Endothelial cell (in vitro differentiated cells): ENCODE data around the gene SCAPER. TPM values are rescaled to one million over a fixed set of nuclear protein-coding genes. Genes with fewer than 3 reads are reported as not detected.

Experiments used
- DNase-seq: peaks from one replicate; pipeline ENCODE4 v3.0.0; 2021; ENCODE audit warnings: low spot score
- H3K27ac Mint-ChIP-seq: one replicate; pipeline ENCODE4 v1.8.0; 2021; ENCODE audit warnings: mixed read lengths, inconsistent platforms; ENCODE audit not compliant: unreplicated experiment
- H3K27me3 Mint-ChIP-seq: one replicate; pipeline ENCODE4 v1.8.0; 2021; ENCODE audit warnings: mild to moderate bottlenecking, moderate library complexity, mixed read lengths, inconsistent platforms; ENCODE audit not compliant: unreplicated experiment
- H3K36me3 Mint-ChIP-seq: one replicate; pipeline ENCODE4 v1.8.0; 2021; ENCODE audit warnings: mild to moderate bottlenecking, low read depth, mixed read lengths, inconsistent platforms; ENCODE audit not compliant: unreplicated experiment
- H3K4me1 Mint-ChIP-seq: one replicate; pipeline ENCODE4 v1.8.0; 2021; ENCODE audit warnings: mild to moderate bottlenecking, mixed read lengths, inconsistent platforms; ENCODE audit not compliant: unreplicated experiment
- H3K4me3 Mint-ChIP-seq: one replicate; pipeline ENCODE4 v1.8.0; 2021; ENCODE audit warnings: mild to moderate bottlenecking, mixed read lengths, inconsistent platforms; ENCODE audit not compliant: unreplicated experiment
- H3K9me3 Mint-ChIP-seq: one replicate; pipeline ENCODE4 v1.8.0; 2021; ENCODE audit warnings: mixed read lengths, inconsistent platforms; ENCODE audit not compliant: unreplicated experiment
- total RNA-seq: library from RNA; stranded (reverse); fragmentation: NEBNext Ultra II Directional; extraction: Animal tissue kit (Norgen Biotek cat#: 25700); gene quantifications from one replicate; pipeline ENCODE4 v1.2.1, GENCODE V29; 2021; ENCODE audit not compliant: unreplicated experiment
- TF ChIP-seq, protein P1 (sequence below): fragments of 200-600 bp; sonication (generic); IDR thresholded peaks from one replicate; pipeline ENCODE4 v1.5.0; 2021; ENCODE audit warnings: antibody characterized with exemption; ENCODE audit not compliant: unreplicated experiment

SCAPER gene
- total RNA-seq, 1 donor from 2014 or later = 18.1 TPM

- peaks cover 5% of the 10 kb centered on the region for H3K27me3 Mint-ChIP-seq
- H3K4me3 Mint-ChIP-seq = no peak overlapping the region
- H3K9me3 Mint-ChIP-seq = no peaks in the 10 kb centered on the region
- TF ChIP-seq, protein P1, sequence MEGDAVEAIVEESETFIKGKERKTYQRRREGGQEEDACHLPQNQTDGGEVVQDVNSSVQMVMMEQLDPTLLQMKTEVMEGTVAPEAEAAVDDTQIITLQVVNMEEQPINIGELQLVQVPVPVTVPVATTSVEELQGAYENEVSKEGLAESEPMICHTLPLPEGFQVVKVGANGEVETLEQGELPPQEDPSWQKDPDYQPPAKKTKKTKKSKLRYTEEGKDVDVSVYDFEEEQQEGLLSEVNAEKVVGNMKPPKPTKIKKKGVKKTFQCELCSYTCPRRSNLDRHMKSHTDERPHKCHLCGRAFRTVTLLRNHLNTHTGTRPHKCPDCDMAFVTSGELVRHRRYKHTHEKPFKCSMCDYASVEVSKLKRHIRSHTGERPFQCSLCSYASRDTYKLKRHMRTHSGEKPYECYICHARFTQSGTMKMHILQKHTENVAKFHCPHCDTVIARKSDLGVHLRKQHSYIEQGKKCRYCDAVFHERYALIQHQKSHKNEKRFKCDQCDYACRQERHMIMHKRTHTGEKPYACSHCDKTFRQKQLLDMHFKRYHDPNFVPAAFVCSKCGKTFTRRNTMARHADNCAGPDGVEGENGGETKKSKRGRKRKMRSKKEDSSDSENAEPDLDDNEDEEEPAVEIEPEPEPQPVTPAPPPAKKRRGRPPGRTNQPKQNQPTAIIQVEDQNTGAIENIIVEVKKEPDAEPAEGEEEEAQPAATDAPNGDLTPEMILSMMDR = no peak
- peaks cover 5% of the 10 kb centered on the region for H3K4me1 Mint-ChIP-seq
- no peak for DNase-seq
- no peaks in the 10 kb centered on the region for H3K36me3 Mint-ChIP-seq
- H3K27ac Mint-ChIP-seq = no peak overlapping the region
Observed at GRCh38 chr15:76625267-76625666, 279.9 kb downstream of the SCAPER start.

GRCh38 chr15:76614725-76615124 lies 290.4 kb downstream of the SCAPER start:
- Mint-ChIP-seq H3K4me1 (no peaks in the 10 kb centered on the region), H3K27me3 (peaks cover 4% of the 10 kb centered on the region), H3K9me3 (peaks cover 18% of the 10 kb centered on the region), H3K36me3 (peaks cover 4% of the 10 kb centered on the region), H3K27ac (no peak overlapping the region), H3K4me3 (no peak overlapping the region)
- TF ChIP-seq, protein P1 = no peak
- no peak for DNase-seq

GRCh38 chr15:76588811-76589747 lies 316.1 kb downstream of the SCAPER start:
- Mint-ChIP-seq H3K27ac (no peak overlapping the region), H3K9me3 (no peaks in the 10 kb centered on the region)
- no peak for DNase-seq

DNA sequence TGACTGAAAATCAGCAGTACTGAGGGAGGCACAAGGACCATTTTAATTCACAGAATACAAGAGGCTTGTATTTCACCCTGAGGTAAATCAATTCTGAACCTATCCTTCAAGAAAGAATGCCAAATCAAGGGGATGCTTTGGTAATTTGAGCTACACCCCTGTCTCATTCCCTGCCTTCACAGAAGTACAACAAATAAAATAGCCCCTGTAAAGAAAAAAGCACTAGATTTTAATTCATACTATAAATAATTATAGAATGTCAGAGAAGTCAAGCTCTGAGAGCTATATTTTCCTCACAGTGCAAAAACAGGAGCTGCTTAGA lies 319.6 kb downstream of the SCAPER start:
- peaks cover 3% of the 10 kb centered on the region for H3K27me3 Mint-ChIP-seq
- H3K9me3 Mint-ChIP-seq = no peaks in the 10 kb centered on the region
- H3K4me3 Mint-ChIP-seq = no peak overlapping the region
- peaks cover 4% of the 10 kb centered on the region for H3K36me3 Mint-ChIP-seq
- TF ChIP-seq, protein P1 = no peak
- H3K27ac Mint-ChIP-seq = no peak overlapping the region
- H3K4me1 Mint-ChIP-seq = no peaks in the 10 kb centered on the region
- DNase-seq = no peak

More at GRCh38 chr15:76588811-76589747, 316.1 kb downstream of the SCAPER start:
- H3K4me3 Mint-ChIP-seq = no peak overlapping the region
- TF ChIP-seq, protein P1 = no peak
- peaks cover 4% of the 10 kb centered on the region for H3K36me3 Mint-ChIP-seq
- no peaks in the 10 kb centered on the region for H3K27me3 Mint-ChIP-seq
- H3K4me1 Mint-ChIP-seq = no peaks in the 10 kb centered on the region
